DOHH2 (cell line): ENCODE measurements around the gene PAX2.

Experiments used
- H3F3A ChIP-seq: fragments of 200-600 bp; sonication (generic), shearing (Covaris generic); 2 replicates; pipeline ENCODE4 v1.6.0; 2016; ENCODE audit warnings: antibody characterized with exemption, mild to moderate bottlenecking; ENCODE audit not compliant: control insufficient read depth, insufficient read depth
- H3K27ac ChIP-seq: fragments of 200-600 bp; sonication (generic); 2 replicates; pipeline ENCODE4 v1.5.1; 2014; ENCODE audit warnings: low read depth, mild to moderate bottlenecking, low read length, moderate library complexity
- H3K27me3 ChIP-seq: fragments of 200-600 bp; sonication (generic); 2 replicates; pipeline ENCODE4 v1.6.1; 2014; ENCODE audit warnings: mild to moderate bottlenecking, low read length, mixed read lengths; ENCODE audit not compliant: control insufficient read depth
- H3K36me3 ChIP-seq: fragments of 200-600 bp; sonication (generic); 2 replicates; pipeline ENCODE4 v1.6.1; 2014; ENCODE audit warnings: mild to moderate bottlenecking, low read length, moderate library complexity, mixed read lengths; ENCODE audit not compliant: control insufficient read depth
- H3K4me1 ChIP-seq: fragments of 200-600 bp; sonication (generic); 2 replicates; pipeline ENCODE4 v1.6.1; 2014; ENCODE audit warnings: mild to moderate bottlenecking, low read length, mixed read lengths; ENCODE audit not compliant: control insufficient read depth
- H3K4me2 ChIP-seq: fragments of 200-600 bp; sonication (generic); 2 replicates; pipeline ENCODE4 v1.6.0; 2014; ENCODE audit warnings: mild to moderate bottlenecking, low read length, moderate library complexity
- H3K4me3 ChIP-seq: fragments of 200-600 bp; sonication (generic); 2 replicates; pipeline ENCODE4 v1.5.1; 2014; ENCODE audit warnings: mild to moderate bottlenecking, low read length, mixed read lengths
- H3K79me2 ChIP-seq: fragments of 200-600 bp; sonication (generic); 2 replicates; pipeline ENCODE4 v1.6.1; 2014; ENCODE audit warnings: mild to moderate bottlenecking, low read length, mixed read lengths; ENCODE audit not compliant: control insufficient read depth
- H3K9me2 ChIP-seq: fragments of 200-600 bp; sonication (generic); replicated peaks from 2 replicates; pipeline ENCODE4 v1.6.1; 2014; ENCODE audit warnings: mild to moderate bottlenecking, low read length, mixed read lengths; ENCODE audit not compliant: control insufficient read depth
- H3K9me3 ChIP-seq: fragments of 200-600 bp; sonication (generic); 2 replicates; pipeline ENCODE4 v1.6.1; 2014; ENCODE audit warnings: antibody characterized with exemption, low read length, mixed read lengths; ENCODE audit not compliant: control insufficient read depth, insufficient read depth
- H4K20me1 ChIP-seq: fragments of 200-600 bp; sonication (generic); 2 replicates; pipeline ENCODE4 v1.6.0; 2014; ENCODE audit warnings: low read depth, mild to moderate bottlenecking, antibody characterized with exemption, low read length, moderate library complexity; ENCODE audit not compliant: control insufficient read depth, insufficient read depth
- CTCF ChIP-seq: fragments of 200-600 bp; sonication (generic); IDR thresholded peaks from one replicate; pipeline ENCODE4 v1.5.1; 2014; ENCODE audit warnings: antibody characterized with exemption, mild to moderate bottlenecking, low read depth, low read length; ENCODE audit not compliant: poor library complexity, severe bottlenecking
- EZH2phosphoT487 ChIP-seq: fragments of 200-600 bp; sonication (generic); IDR thresholded peaks from 2 replicates; pipeline ENCODE4 v1.6.1; 2017; ENCODE audit warnings: borderline replicate concordance, mild to moderate bottlenecking, antibody characterized with exemption, low read length, moderate library complexity, mixed read lengths

PAX2 gene

GRCh38 chr10:100749059-100749308 is 3.6 kb downstream of the PAX2 start:
- no peaks in the 10 kb centered on the region for H3K9me2 ChIP-seq
- no peaks in the 10 kb centered on the region for H3K79me2 ChIP-seq
- H3K36me3 ChIP-seq: no peaks in the 10 kb centered on the region
- TF ChIP-seq EZH2phosphoT487 (no peak), CTCF (no peak)
- no peaks in the 10 kb centered on the region for H3K4me1 ChIP-seq
- no peak overlapping the region for H3K4me3 ChIP-seq
- H3K27me3 ChIP-seq: peaks cover 86% of the 10 kb centered on the region
- H4K20me1 ChIP-seq: no peaks in the 10 kb centered on the region
- H3F3A ChIP-seq: no peaks in the 10 kb centered on the region
- no peaks in the 10 kb centered on the region for H3K9me3 ChIP-seq
- no peak overlapping the region for H3K4me2 ChIP-seq
- H3K27ac ChIP-seq: no peak overlapping the region

GRCh38 chr10:100749309-100750217 is 4.2 kb downstream of the PAX2 start:
- Histone ChIP-seq H3K27me3 (peaks cover 86% of the 10 kb centered on the region), H3K36me3 (no peaks in the 10 kb centered on the region)
- TF ChIP-seq CTCF (no peak), EZH2phosphoT487 (no peak)

GRCh38 chr10:100750291-100751210 is 5.2 kb downstream of the PAX2 start:
- no peaks in the 10 kb centered on the region for H3F3A ChIP-seq
- no peak overlapping the region for H3K4me2 ChIP-seq
- H3K36me3 ChIP-seq: no peaks in the 10 kb centered on the region
- no peak overlapping the region for H3K4me3 ChIP-seq
- H4K20me1 ChIP-seq: no peaks in the 10 kb centered on the region
- TF ChIP-seq CTCF: no peak
- no peak for TF ChIP-seq EZH2phosphoT487
- H3K9me2 ChIP-seq: no peaks in the 10 kb centered on the region
- no peaks in the 10 kb centered on the region for H3K9me3 ChIP-seq
- no peaks in the 10 kb centered on the region for H3K79me2 ChIP-seq
- no peak overlapping the region for H3K27ac ChIP-seq
- no peaks in the 10 kb centered on the region for H3K4me1 ChIP-seq
- peaks cover 89% of the 10 kb centered on the region for H3K27me3 ChIP-seq

More at GRCh38 chr10:100749309-100750217, 4.2 kb downstream of the PAX2 start:
- Histone ChIP-seq H3K4me2 (no peak overlapping the region), H3F3A (no peaks in the 10 kb centered on the region), H3K9me2 (no peaks in the 10 kb centered on the region), H3K27ac (no peak overlapping the region), H3K9me3 (no peaks in the 10 kb centered on the region), H4K20me1 (no peaks in the 10 kb centered on the region), H3K79me2 (no peaks in the 10 kb centered on the region), H3K4me1 (no peaks in the 10 kb centered on the region), H3K4me3 (no peak overlapping the region)
